Testis (tissue), 2 donors: ENCODE data around the gene CTSD.

Source experiments
- CTCF ChIP-seq, 3 experiments: fragments of 450-650 bp in 2 of 3; fragments of 200-600 bp in 1 of 3; sonication (generic) in 1 of 3; IDR thresholded peaks; one replicate each; pipeline ENCODE4 v1.5.1; 2016 to 2019; ENCODE audit warnings: antibody characterized with exemption in 3 of 3, mild to moderate bottlenecking in 2 of 3, moderate library complexity in 1 of 3
- POLR2A ChIP-seq: fragments of 450-650 bp; IDR thresholded peaks from one replicate; pipeline ENCODE4 v1.6.1; 2017; ENCODE audit warnings: antibody characterized with exemption, mild to moderate bottlenecking, moderate library complexity

GRCh38 chr11:1753929-1754305 lies 9.8 kb downstream of the CTSD start:
- TF ChIP-seq CTCF (IDR thresholded peaks at IDR 0.05) = no peak
- no peak for TF ChIP-seq POLR2A
